GM23338 (cell line): Measurements from ENCODE around the gene FTO. TPM values are rescaled to one million over a fixed set of nuclear protein-coding genes. Genes with fewer than 3 reads are reported as not detected.

Experiments used
- ATAC-seq: fragments of 200-7000 bp; cut with Tn5 transposase; 3 replicates; pipeline ENCODE4 v1.9.1; 2020
- DNase-seq: peaks from one replicate; pipeline ENCODE4 v3.0.0-alpha.2; 2015; ENCODE audit warnings: low spot score
- H2AFZ ChIP-seq: fragments of 200-600 bp; sonication (generic); 2 replicates; pipeline ENCODE4 v1.8.0; 2016; ENCODE audit warnings: antibody characterized with exemption, mild to moderate bottlenecking, moderate library complexity
- H3F3A ChIP-seq: fragments of 200-600 bp; sonication (generic); replicated peaks from 2 replicates; pipeline ENCODE4 v1.8.0; 2017; ENCODE audit warnings: antibody characterized with exemption, mixed run types, low read depth
- H3K27ac ChIP-seq: fragments of 200-600 bp; sonication (generic); 2 replicates; pipeline ENCODE4 v1.6.1; 2016; ENCODE audit warnings: low read depth
- H3K27me3 ChIP-seq: fragments of 200-600 bp; sonication (generic); 2 replicates; pipeline ENCODE4 v1.8.0; 2016; ENCODE audit warnings: mild to moderate bottlenecking, mixed run types, moderate library complexity; ENCODE audit not compliant: insufficient read depth
- H3K36me3 ChIP-seq: fragments of 200-600 bp; sonication (generic); 2 replicates; pipeline ENCODE4 v1.8.0; 2016; ENCODE audit warnings: mild to moderate bottlenecking; ENCODE audit not compliant: insufficient read depth
- H3K4me1 ChIP-seq: fragments of 200-600 bp; sonication (generic); 2 replicates; pipeline ENCODE4 v1.8.0; 2016; ENCODE audit warnings: mild to moderate bottlenecking, moderate library complexity; ENCODE audit not compliant: insufficient read depth
- H3K4me2 ChIP-seq: fragments of 200-600 bp; sonication (generic); 2 replicates; pipeline ENCODE4 v1.7.1; 2017; ENCODE audit warnings: mixed run types
- H3K4me3 ChIP-seq: fragments of 200-600 bp; sonication (generic); 2 replicates; pipeline ENCODE4 v1.6.1; 2016; ENCODE audit warnings: mixed run types
- H3K79me2 ChIP-seq: fragments of 200-600 bp; sonication (generic); replicated peaks from 2 replicates; pipeline ENCODE4 v1.8.0; 2017; ENCODE audit warnings: mild to moderate bottlenecking; ENCODE audit not compliant: insufficient read depth
- H3K9me2 ChIP-seq: fragments of 200-600 bp; sonication (generic); 2 replicates; pipeline ENCODE4 v1.8.0; 2017; ENCODE audit not compliant: insufficient read depth
- H4K20me1 ChIP-seq: fragments of 200-600 bp; sonication (generic); replicated peaks from 2 replicates; pipeline ENCODE4 v1.8.0; 2017; ENCODE audit warnings: mild to moderate bottlenecking; ENCODE audit not compliant: insufficient read depth
- H3K27ac Mint-ChIP-seq: 2 replicates; pipeline ENCODE4 v1.8.0; 2020; ENCODE audit warnings: inconsistent platforms, mild to moderate bottlenecking, moderate library complexity, mixed read lengths
- H3K27me3 Mint-ChIP-seq: 3 replicates; pipeline ENCODE4 v1.8.0; 2022; ENCODE audit warnings: low read depth, mild to moderate bottlenecking, moderate library complexity, mixed read lengths, inconsistent platforms; ENCODE audit not compliant: insufficient read depth, poor library complexity
- H3K36me3 Mint-ChIP-seq: 3 replicates; pipeline ENCODE4 v1.8.0; 2021; ENCODE audit warnings: low read depth, mild to moderate bottlenecking, inconsistent platforms, moderate library complexity, mixed read lengths
- H3K4me1 Mint-ChIP-seq: 3 replicates; pipeline ENCODE4 v1.8.0; 2020; ENCODE audit warnings: mild to moderate bottlenecking, inconsistent platforms, mixed read lengths
- H3K4me3 Mint-ChIP-seq: 3 replicates; pipeline ENCODE4 v1.8.0; 2021; ENCODE audit warnings: moderate library complexity, mild to moderate bottlenecking, inconsistent platforms, mixed read lengths
- H3K9me3 Mint-ChIP-seq: 3 replicates; pipeline ENCODE4 v1.8.0; 2020; ENCODE audit warnings: moderate library complexity, mild to moderate bottlenecking, inconsistent platforms, mixed read lengths
- CREB1 ChIP-seq: fragments of 250-450 bp; sonication (Bioruptor Pico); IDR thresholded peaks from 2 replicates; pipeline ENCODE4 v1.5.0; 2020; ENCODE audit warnings: low read depth, mild to moderate bottlenecking, moderate library complexity
- EZH2 ChIP-seq: fragments of 200-600 bp; sonication (generic); IDR thresholded peaks from one replicate; pipeline ENCODE4 v1.8.0; 2017; ENCODE audit warnings: antibody characterized with exemption, mild to moderate bottlenecking, low read depth; ENCODE audit not compliant: unreplicated experiment
- EZH2phosphoT487 ChIP-seq: fragments of 200-600 bp; sonication (generic); IDR thresholded peaks from one replicate; pipeline ENCODE4 v1.8.1; 2018; ENCODE audit warnings: antibody characterized with exemption; ENCODE audit not compliant: unreplicated experiment
- JUNB ChIP-seq: IDR thresholded peaks from one replicate; pipeline ENCODE4 v1.6.1; 2016; ENCODE audit warnings: antibody characterized with exemption; ENCODE audit not compliant: unreplicated experiment
- NANOG ChIP-seq: IDR thresholded peaks from 2 replicates; pipeline ENCODE4 v1.6.1; 2016; ENCODE audit warnings: antibody characterized with exemption, borderline replicate concordance
- POLR2AphosphoS5 ChIP-seq: IDR thresholded peaks from 2 replicates; pipeline ENCODE4 v1.6.1; 2016; ENCODE audit warnings: antibody characterized with exemption, low read depth
- REST ChIP-seq: IDR thresholded peaks from one replicate; pipeline ENCODE4 v1.6.1; 2018; ENCODE audit warnings: antibody characterized with exemption; ENCODE audit not compliant: unreplicated experiment
- STAT1 ChIP-seq: IDR thresholded peaks from one replicate; pipeline ENCODE4 v1.6.1; 2016; ENCODE audit warnings: antibody characterized with exemption; ENCODE audit not compliant: unreplicated experiment
- ZNF114 ChIP-seq: fragments of 250-450 bp; sonication (Bioruptor Pico); IDR thresholded peaks from 2 replicates; pipeline ENCODE4 v1.5.0; 2020; ENCODE audit warnings: mild to moderate bottlenecking, moderate library complexity
- ZNF331 ChIP-seq: fragments of 250-450 bp; sonication (Bioruptor Pico); IDR thresholded peaks from 2 replicates; pipeline ENCODE4 v1.5.0; 2020; ENCODE audit warnings: low read depth, mild to moderate bottlenecking, moderate library complexity
- polyA plus RNA-seq: library from polyadenylated mRNA; unstranded; fragments of >200 nt; fragmentation: Nextera tagmentation; extraction: Ambion mirVana; gene quantifications from 2 replicates; pipeline ENCODE4 v1.2.1, GENCODE V29; 2016
- total RNA-seq: library from RNA; depleted of rRNA; stranded (reverse); fragments of >200 nt; shearing (Covaris generic); gene quantifications from 2 replicates; pipeline ENCODE4 v1.2.3, GENCODE V29; 2014
- TF ChIP-seq, protein P1 (sequence below): IDR thresholded peaks from 2 replicates; pipeline ENCODE4 v1.6.1; 2016; ENCODE audit warnings: antibody characterized with exemption
- TF ChIP-seq, protein P2 (sequence below), 2 experiments: fragments of 200-600 bp in 1 of 2; sonication (generic) in 1 of 2; conservative IDR thresholded peaks; 2 replicates each; pipeline versions ENCODE4 v1.5.1 to v1.6.1; 2016 to 2017; ENCODE audit warnings: antibody characterized with exemption in 2 of 2, low read depth in 2 of 2, mild to moderate bottlenecking in 2 of 2, moderate library complexity in 1 of 2
- TF ChIP-seq, protein P3 (sequence below): fragments of 250-450 bp; sonication (Bioruptor Pico); IDR thresholded peaks from 2 replicates; pipeline ENCODE4 v1.5.0; 2020; ENCODE audit warnings: mild to moderate bottlenecking, moderate library complexity

The FTO gene
- total and polyA plus RNA-seq, 2 experiments from 2014 or later, result 17.7 to 69.6 TPM

DNA sequence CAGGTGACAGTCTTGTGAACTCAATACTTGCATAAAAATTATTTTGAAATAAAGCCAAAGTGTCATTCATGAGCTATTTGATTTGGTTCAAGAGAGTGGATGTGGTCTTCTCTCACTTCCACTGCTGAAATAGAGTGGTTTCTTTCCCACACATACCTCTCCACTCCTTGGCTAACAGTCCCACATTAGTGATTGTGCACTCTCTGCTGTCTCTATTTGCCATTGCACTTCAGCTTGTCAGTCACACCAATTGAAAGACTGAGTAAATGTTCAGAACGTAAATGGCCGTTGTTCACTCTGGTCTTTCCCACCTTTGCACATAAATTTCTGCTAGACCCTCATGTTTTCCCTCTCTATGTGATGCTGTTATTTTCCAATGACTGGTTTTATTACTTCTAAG, 197.5 kb downstream of the FTO start:
- Mint-ChIP-seq H3K27ac (no peak overlapping the region), H3K4me3 (no peak overlapping the region), H3K9me3 (no peaks in the 10 kb centered on the region), H3K4me1 (peaks cover 6% of the 10 kb centered on the region; the same call in 2 of the 3 replicates), H3K27me3 (no peaks in the 10 kb centered on the region), H3K36me3 (no peaks in the 10 kb centered on the region)
- no peaks in the 10 kb centered on the region for H3K27me3 ChIP-seq
- H3K4me2 ChIP-seq, result no peak overlapping the region
- H3F3A ChIP-seq, result no peaks in the 10 kb centered on the region
- H3K4me3 ChIP-seq, result no peak overlapping the region
- DNase-seq (no peak), ATAC-seq (no peak)
- no peak overlapping the region for H3K27ac ChIP-seq
- H3K79me2 ChIP-seq, result no peaks in the 10 kb centered on the region
- no peak overlapping the region for H2AFZ ChIP-seq
- H3K9me2 ChIP-seq, result no peaks in the 10 kb centered on the region
- no peaks in the 10 kb centered on the region for H3K36me3 ChIP-seq
- no peaks in the 10 kb centered on the region; the same call in 1 of the 2 replicates for H3K4me1 ChIP-seq
- no peaks in the 10 kb centered on the region for H4K20me1 ChIP-seq
- TF ChIP-seq NANOG (no peak), EZH2 (no peak), ZNF331 (CRISPR knock-in tag) (no peak), REST (no peak), JUNB (no peak), STAT1 (no peak), ZNF114 (CRISPR knock-in tag) (no peak), POLR2AphosphoS5 (no peak), CREB1 (no peak), EZH2phosphoT487 (no peak)
- TF ChIP-seq, protein P1, sequence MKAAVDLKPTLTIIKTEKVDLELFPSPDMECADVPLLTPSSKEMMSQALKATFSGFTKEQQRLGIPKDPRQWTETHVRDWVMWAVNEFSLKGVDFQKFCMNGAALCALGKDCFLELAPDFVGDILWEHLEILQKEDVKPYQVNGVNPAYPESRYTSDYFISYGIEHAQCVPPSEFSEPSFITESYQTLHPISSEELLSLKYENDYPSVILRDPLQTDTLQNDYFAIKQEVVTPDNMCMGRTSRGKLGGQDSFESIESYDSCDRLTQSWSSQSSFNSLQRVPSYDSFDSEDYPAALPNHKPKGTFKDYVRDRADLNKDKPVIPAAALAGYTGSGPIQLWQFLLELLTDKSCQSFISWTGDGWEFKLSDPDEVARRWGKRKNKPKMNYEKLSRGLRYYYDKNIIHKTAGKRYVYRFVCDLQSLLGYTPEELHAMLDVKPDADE, result no peak
- TF ChIP-seq, protein P2, sequence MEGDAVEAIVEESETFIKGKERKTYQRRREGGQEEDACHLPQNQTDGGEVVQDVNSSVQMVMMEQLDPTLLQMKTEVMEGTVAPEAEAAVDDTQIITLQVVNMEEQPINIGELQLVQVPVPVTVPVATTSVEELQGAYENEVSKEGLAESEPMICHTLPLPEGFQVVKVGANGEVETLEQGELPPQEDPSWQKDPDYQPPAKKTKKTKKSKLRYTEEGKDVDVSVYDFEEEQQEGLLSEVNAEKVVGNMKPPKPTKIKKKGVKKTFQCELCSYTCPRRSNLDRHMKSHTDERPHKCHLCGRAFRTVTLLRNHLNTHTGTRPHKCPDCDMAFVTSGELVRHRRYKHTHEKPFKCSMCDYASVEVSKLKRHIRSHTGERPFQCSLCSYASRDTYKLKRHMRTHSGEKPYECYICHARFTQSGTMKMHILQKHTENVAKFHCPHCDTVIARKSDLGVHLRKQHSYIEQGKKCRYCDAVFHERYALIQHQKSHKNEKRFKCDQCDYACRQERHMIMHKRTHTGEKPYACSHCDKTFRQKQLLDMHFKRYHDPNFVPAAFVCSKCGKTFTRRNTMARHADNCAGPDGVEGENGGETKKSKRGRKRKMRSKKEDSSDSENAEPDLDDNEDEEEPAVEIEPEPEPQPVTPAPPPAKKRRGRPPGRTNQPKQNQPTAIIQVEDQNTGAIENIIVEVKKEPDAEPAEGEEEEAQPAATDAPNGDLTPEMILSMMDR (conservative IDR thresholded peaks at IDR 0.05; ENCODE audit: low read depth in 2 of 2), result no peak
- TF ChIP-seq, protein P3, sequence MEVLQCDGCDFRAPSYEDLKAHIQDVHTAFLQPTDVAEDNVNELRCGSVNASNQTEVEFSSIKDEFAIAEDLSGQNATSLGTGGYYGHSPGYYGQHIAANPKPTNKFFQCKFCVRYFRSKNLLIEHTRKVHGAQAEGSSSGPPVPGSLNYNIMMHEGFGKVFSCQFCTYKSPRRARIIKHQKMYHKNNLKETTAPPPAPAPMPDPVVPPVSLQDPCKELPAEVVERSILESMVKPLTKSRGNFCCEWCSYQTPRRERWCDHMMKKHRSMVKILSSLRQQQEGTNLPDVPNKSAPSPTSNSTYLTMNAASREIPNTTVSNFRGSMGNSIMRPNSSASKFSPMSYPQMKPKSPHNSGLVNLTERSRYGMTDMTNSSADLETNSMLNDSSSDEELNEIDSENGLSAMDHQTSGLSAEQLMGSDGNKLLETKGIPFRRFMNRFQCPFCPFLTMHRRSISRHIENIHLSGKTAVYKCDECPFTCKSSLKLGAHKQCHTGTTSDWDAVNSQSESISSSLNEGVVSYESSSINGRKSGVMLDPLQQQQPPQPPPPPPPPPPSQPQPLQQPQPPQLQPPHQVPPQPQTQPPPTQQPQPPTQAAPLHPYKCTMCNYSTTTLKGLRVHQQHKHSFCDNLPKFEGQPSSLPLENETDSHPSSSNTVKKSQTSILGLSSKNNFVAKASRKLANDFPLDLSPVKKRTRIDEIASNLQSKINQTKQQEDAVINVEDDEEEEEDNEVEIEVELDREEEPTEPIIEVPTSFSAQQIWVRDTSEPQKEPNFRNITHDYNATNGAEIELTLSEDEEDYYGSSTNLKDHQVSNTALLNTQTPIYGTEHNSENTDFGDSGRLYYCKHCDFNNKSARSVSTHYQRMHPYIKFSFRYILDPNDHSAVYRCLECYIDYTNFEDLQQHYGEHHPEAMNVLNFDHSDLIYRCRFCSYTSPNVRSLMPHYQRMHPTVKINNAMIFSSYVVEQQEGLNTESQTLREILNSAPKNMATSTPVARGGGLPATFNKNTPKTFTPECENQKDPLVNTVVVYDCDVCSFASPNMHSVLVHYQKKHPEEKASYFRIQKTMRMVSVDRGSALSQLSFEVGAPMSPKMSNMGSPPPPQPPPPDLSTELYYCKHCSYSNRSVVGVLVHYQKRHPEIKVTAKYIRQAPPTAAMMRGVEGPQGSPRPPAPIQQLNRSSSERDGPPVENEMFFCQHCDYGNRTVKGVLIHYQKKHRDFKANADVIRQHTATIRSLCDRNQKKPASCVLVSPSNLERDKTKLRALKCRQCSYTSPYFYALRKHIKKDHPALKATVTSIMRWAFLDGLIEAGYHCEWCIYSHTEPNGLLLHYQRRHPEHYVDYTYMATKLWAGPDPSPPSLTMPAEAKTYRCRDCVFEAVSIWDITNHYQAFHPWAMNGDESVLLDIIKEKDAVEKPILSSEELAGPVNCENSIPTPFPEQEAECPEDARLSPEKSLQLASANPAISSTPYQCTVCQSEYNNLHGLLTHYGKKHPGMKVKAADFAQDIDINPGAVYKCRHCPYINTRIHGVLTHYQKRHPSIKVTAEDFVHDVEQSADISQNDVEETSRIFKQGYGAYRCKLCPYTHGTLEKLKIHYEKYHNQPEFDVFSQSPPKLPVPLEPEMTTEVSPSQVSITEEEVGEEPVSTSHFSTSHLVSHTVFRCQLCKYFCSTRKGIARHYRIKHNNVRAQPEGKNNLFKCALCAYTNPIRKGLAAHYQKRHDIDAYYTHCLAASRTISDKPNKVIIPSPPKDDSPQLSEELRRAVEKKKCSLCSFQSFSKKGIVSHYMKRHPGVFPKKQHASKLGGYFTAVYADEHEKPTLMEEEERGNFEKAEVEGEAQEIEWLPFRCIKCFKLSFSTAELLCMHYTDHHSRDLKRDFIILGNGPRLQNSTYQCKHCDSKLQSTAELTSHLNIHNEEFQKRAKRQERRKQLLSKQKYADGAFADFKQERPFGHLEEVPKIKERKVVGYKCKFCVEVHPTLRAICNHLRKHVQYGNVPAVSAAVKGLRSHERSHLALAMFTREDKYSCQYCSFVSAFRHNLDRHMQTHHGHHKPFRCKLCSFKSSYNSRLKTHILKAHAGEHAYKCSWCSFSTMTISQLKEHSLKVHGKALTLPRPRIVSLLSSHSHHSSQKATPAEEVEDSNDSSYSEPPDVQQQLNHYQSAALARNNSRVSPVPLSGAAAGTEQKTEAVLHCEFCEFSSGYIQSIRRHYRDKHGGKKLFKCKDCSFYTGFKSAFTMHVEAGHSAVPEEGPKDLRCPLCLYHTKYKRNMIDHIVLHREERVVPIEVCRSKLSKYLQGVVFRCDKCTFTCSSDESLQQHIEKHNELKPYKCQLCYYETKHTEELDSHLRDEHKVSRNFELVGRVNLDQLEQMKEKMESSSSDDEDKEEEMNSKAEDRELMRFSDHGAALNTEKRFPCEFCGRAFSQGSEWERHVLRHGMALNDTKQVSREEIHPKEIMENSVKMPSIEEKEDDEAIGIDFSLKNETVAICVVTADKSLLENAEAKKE, result no peak
